ENCODE results near the gene INSC.

Gene INSC

GRCh38 chr11:15189189-15189588 is 74.5 kb downstream of the INSC start:
- DNase-seq (ENCODE audit: low spot score), result no peak

GRCh38 chr11:15189641-15190365 is 75.1 kb downstream of the INSC start:
- DNase-seq (ENCODE audit: low spot score), result no peak

GRCh38 chr11:15190611-15191010 is 75.9 kb downstream of the INSC start:
- no peak for DNase-seq (ENCODE audit: low spot score)

GRCh38 chr11:15192005-15192556 is 77.4 kb downstream of the INSC start:
- DNase-seq (ENCODE audit: low spot score), result no peak

GRCh38 chr11:15194671-15195415 is 80.1 kb downstream of the INSC start:
- DNase-seq (ENCODE audit: low spot score), result no peak

GRCh38 chr11:15195454-15196200 is 80.9 kb downstream of the INSC start:
- no peak for DNase-seq (ENCODE audit: low spot score)

GRCh38 chr11:15196704-15197103 is 82.0 kb downstream of the INSC start:
- no peak for DNase-seq (ENCODE audit: low spot score)

GRCh38 chr11:15197696-15198095 is 83.0 kb downstream of the INSC start:
- no peak for DNase-seq (ENCODE audit: low spot score)

- no peak for DNase-seq (ENCODE audit: low spot score)
Measured at GRCh38 chr11:15198284-15198683, 83.6 kb downstream of the INSC start.

GRCh38 chr11:15199693-15200092 is 85.0 kb downstream of the INSC start:
- DNase-seq (ENCODE audit: low spot score), result peak; percentile 41

- DNase-seq (ENCODE audit: low spot score), result no peak
Measured at GRCh38 chr11:15200696-15201095, 86.0 kb downstream of the INSC start.

GRCh38 chr11:15201586-15201985 is 86.9 kb downstream of the INSC start:
- no peak for DNase-seq (ENCODE audit: low spot score)

GRCh38 chr11:15202626-15203025 is 87.9 kb downstream of the INSC start:
- no peak for DNase-seq (ENCODE audit: low spot score)

GRCh38 chr11:15204711-15205110 is 90.0 kb downstream of the INSC start:
- DNase-seq (ENCODE audit: low spot score), result no peak

- DNase-seq (ENCODE audit: low spot score), result no peak
Measured at GRCh38 chr11:15206791-15207190, 92.1 kb downstream of the INSC start.

GRCh38 chr11:15208378-15209222 is 93.9 kb downstream of the INSC start:
- peak; percentile 87 for DNase-seq (ENCODE audit: low spot score)

GRCh38 chr11:15212876-15213275 is 98.2 kb downstream of the INSC start:
- no peak for DNase-seq (ENCODE audit: low spot score)

GRCh38 chr11:15213471-15214231 is 98.9 kb downstream of the INSC start:
- DNase-seq (ENCODE audit: low spot score), result no peak

- DNase-seq (ENCODE audit: low spot score), result no peak
Measured at GRCh38 chr11:15215005-15215404, 100.3 kb downstream of the INSC start.

- no peak for DNase-seq (ENCODE audit: low spot score)
Measured at GRCh38 chr11:15216678-15217077, 102.0 kb downstream of the INSC start.

GRCh38 chr11:15217416-15217815 is 102.7 kb downstream of the INSC start:
- no peak for DNase-seq (ENCODE audit: low spot score)

Data from AG08396 (cell line).